Osteoblast (primary cell): ENCODE data around the gene LTB4R. TPM values are rescaled to one million over a fixed set of nuclear protein-coding genes. Genes with fewer than 3 reads are reported as not detected.

Experiments
- DNase-seq: peaks from one replicate; pipeline ENCODE4 v3.0.0; 2011; ENCODE audit warnings: low spot score, mixed read lengths; ENCODE audit not compliant: insufficient read length; ENCODE audit errors: missing footprints
- H2AFZ ChIP-seq: 2 replicates; pipeline ENCODE4 v1.6.0; 2011; ENCODE audit warnings: mild to moderate bottlenecking, low read length
- H3K27ac ChIP-seq: 2 replicates; pipeline ENCODE4 v1.5.1; 2011; ENCODE audit warnings: mild to moderate bottlenecking, low read depth, low read length, moderate library complexity
- H3K27me3 ChIP-seq: 2 replicates; pipeline ENCODE4 v1.6.0; 2012; ENCODE audit warnings: mild to moderate bottlenecking, control low read depth, inconsistent platforms, low read length, moderate library complexity; ENCODE audit not compliant: insufficient read depth
- H3K36me3 ChIP-seq: 2 replicates; pipeline ENCODE4 v1.5.1; 2011; ENCODE audit warnings: mild to moderate bottlenecking, low read length, control low read depth, moderate library complexity; ENCODE audit not compliant: insufficient read depth
- H3K4me1 ChIP-seq: 2 replicates; pipeline ENCODE4 v1.5.1; 2011; ENCODE audit warnings: mild to moderate bottlenecking, low read length, control low read depth, moderate library complexity; ENCODE audit not compliant: insufficient read depth
- H3K4me2 ChIP-seq: 2 replicates; pipeline ENCODE4 v1.6.0; 2011; ENCODE audit warnings: mild to moderate bottlenecking, low read length; ENCODE audit not compliant: insufficient read depth
- H3K4me3 ChIP-seq: fragments of 200-600 bp; sonication (generic); 3 replicates; pipeline ENCODE4 v1.5.1; 2012; ENCODE audit warnings: mild to moderate bottlenecking, low read length, inconsistent platforms; ENCODE audit not compliant: insufficient read depth
- H3K79me2 ChIP-seq: 2 replicates; pipeline ENCODE4 v1.6.0; 2012; ENCODE audit warnings: mild to moderate bottlenecking, low read length, control low read depth, inconsistent platforms; ENCODE audit not compliant: insufficient read depth
- H3K9me3 ChIP-seq: 2 replicates; pipeline ENCODE4 v1.5.1; 2011; ENCODE audit warnings: low read depth, low read length, control low read depth
- H4K20me1 ChIP-seq: 2 replicates; pipeline ENCODE4 v1.6.0; 2012; ENCODE audit warnings: mild to moderate bottlenecking, low read length, control low read depth; ENCODE audit not compliant: insufficient read depth
- CTCF ChIP-seq: IDR thresholded peaks from 2 replicates; pipeline ENCODE4 v1.5.1; 2011; ENCODE audit warnings: mild to moderate bottlenecking, low read depth, low read length, moderate library complexity; ENCODE audit errors: extremely low read depth
- total RNA-seq: library from RNA; depleted of rRNA; stranded (reverse); fragments of >200 nt; gene quantifications from 2 replicates; pipeline ENCODE4 v1.2.3, GENCODE V29; 2012

LTB4R gene
- total RNA-seq, 1 donor: 1.8 TPM

DNA sequence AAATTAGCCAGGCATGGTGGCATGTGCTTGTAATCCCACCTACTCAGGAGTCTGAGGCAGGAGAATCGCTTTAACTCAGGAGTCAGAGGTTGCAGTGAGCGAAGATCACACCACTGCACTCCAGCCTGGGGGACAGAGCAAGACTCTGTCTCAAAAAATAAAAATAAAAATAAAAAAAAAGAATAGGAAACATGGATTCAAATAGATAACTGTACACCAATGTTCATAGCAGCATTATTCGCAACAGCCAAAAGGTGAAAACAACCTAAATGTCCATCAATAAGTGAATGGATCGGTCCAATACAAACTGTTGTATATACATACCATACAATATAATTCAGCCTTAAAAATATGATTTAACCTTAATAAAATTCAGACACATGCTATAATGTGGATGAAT is 31.6 kb downstream of the LTB4R start:
- peaks cover 4% of the 10 kb centered on the region for H3K27me3 ChIP-seq
- H3K27ac ChIP-seq: no peak overlapping the region
- no peaks in the 10 kb centered on the region for H3K36me3 ChIP-seq
- no peak overlapping the region for H3K4me2 ChIP-seq
- H2AFZ ChIP-seq: no peak overlapping the region
- H3K79me2 ChIP-seq: no peaks in the 10 kb centered on the region
- H3K4me1 ChIP-seq: peaks cover 13% of the 10 kb centered on the region
- H3K4me3 ChIP-seq: no peak overlapping the region
- DNase-seq: no peak
- no peaks in the 10 kb centered on the region for H4K20me1 ChIP-seq
- no peaks in the 10 kb centered on the region for H3K9me3 ChIP-seq
- TF ChIP-seq CTCF: no peak

- no peak overlapping the region for H3K27ac ChIP-seq
- no peak for DNase-seq
- H3K4me1 ChIP-seq: peaks cover 12% of the 10 kb centered on the region
- no peak overlapping the region for H3K4me3 ChIP-seq
- H3K4me2 ChIP-seq: no peak overlapping the region
- TF ChIP-seq CTCF: no peak
- H2AFZ ChIP-seq: no peak overlapping the region
- peaks cover 4% of the 10 kb centered on the region for H3K27me3 ChIP-seq
- no peaks in the 10 kb centered on the region for H3K9me3 ChIP-seq
- no peaks in the 10 kb centered on the region for H3K36me3 ChIP-seq
- H3K79me2 ChIP-seq: no peaks in the 10 kb centered on the region
- no peaks in the 10 kb centered on the region for H4K20me1 ChIP-seq
Observed at GRCh38 chr14:24343795-24344660, 32.7 kb downstream of the LTB4R start.

DNA sequence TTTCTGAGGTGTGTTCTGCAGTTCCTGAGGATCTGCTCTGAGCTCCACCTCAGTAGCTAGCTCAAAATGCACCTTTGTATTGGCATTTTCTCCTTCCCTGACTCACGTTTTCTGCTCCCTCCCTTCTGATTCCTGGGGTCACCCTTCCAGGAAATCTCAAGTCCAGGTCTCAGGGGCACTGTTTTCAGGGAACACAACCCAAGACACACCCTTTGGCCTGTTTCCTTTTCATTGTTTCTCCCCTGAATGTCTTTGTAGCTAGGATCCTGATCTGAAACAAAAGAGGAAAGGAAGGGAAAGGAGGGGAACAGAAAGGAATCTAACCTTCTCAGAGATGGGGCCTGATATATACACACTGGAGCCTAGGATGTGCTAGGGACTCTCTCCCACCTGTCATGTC is 35.8 kb downstream of the LTB4R start:
- Histone ChIP-seq H2AFZ (peak overlapping the region; percentile 17), H4K20me1 (no peaks in the 10 kb centered on the region), H3K4me3 (no peak overlapping the region), H3K27me3 (no peaks in the 10 kb centered on the region), H3K9me3 (no peaks in the 10 kb centered on the region), H3K27ac (no peak overlapping the region), H3K36me3 (no peaks in the 10 kb centered on the region), H3K4me2 (no peak overlapping the region), H3K79me2 (no peaks in the 10 kb centered on the region), H3K4me1 (peaks cover 16% of the 10 kb centered on the region)
- no peak for DNase-seq
- no peak for TF ChIP-seq CTCF

DNA sequence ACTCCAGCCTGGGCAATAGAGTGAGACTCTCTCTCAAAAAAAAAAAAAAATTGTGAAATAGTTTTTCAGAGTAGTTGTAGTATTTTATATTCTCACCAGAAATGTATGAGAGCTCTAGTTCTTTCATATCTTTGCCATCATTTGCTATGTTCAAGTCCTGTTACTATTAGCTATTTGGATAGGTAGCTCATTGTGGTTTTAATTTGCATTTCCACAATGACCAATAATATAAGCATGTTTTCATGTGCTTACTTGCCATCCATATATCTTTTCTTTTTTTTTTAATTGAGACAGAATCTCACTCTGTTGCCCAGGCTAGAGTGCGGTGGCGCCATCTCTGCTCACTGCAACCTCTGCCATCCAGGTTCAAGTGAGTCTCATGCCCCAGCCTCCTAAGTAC is 36.9 kb downstream of the LTB4R start:
- no peaks in the 10 kb centered on the region for H4K20me1 ChIP-seq
- H3K4me3 ChIP-seq: no peak overlapping the region
- peaks cover 25% of the 10 kb centered on the region for H3K4me1 ChIP-seq
- H2AFZ ChIP-seq: no peak overlapping the region
- H3K36me3 ChIP-seq: no peaks in the 10 kb centered on the region
- H3K9me3 ChIP-seq: no peaks in the 10 kb centered on the region
- H3K4me2 ChIP-seq: no peak overlapping the region
- no peak for TF ChIP-seq CTCF
- no peak overlapping the region for H3K27ac ChIP-seq
- no peaks in the 10 kb centered on the region for H3K27me3 ChIP-seq
- no peak for DNase-seq
- no peaks in the 10 kb centered on the region for H3K79me2 ChIP-seq
